ENCODE data around the gene CRTAP. TPM values are rescaled to one million over a fixed set of nuclear protein-coding genes. Genes with fewer than 3 reads are reported as not detected.

The CRTAP gene
- total RNA-seq, 1 experiment from 2014 or later: 134 TPM

- Histone ChIP-seq H3K27ac (no peak overlapping the region), H3K79me2 (ENCODE audit: low read depth) (no peaks in the 10 kb centered on the region), H3F3A (ENCODE audit: insufficient read depth, low read depth) (no peaks in the 10 kb centered on the region), H3K36me3 (ENCODE audit: low read depth) (no peaks in the 10 kb centered on the region), H3K9me2 (ENCODE audit: insufficient read depth) (no peaks in the 10 kb centered on the region), H3K27me3 (ENCODE audit: insufficient read depth, low read depth) (no peaks in the 10 kb centered on the region), H3K4me2 (no peak overlapping the region), H2AFZ (no peak overlapping the region), H3K9me3 (ENCODE audit: insufficient read depth, low read depth) (no peaks in the 10 kb centered on the region), H3K4me3 (no peak overlapping the region), H3K4me1 (replicated peaks; ENCODE audit: insufficient read depth) (no peaks in the 10 kb centered on the region), H4K20me1 (ENCODE audit: insufficient read depth) (no peaks in the 10 kb centered on the region)
- intact Hi-C loops (cut with micrococcal nuclease; ENCODE audit: unreplicated experiment): no loop called here
- no TSS peak for BruUV-seq (replicated peaks)
- DNase-seq: no peak
- ChIA-PET CTCF (no interaction called here), POLR2A (ENCODE audit: unreplicated experiment) (no interaction called here)
- TF ChIP-seq CTCF (conservative IDR thresholded peaks at IDR 0.05) (no peak), EZH2 (IDR thresholded peaks at IDR 0.05; ENCODE audit: low read depth) (no peak)
Observed at GRCh38 chr3:33196538-33196937, 82.7 kb downstream of the CRTAP start.

Other genes with a start within 250 kb of the CRTAP start
- gene CCR4, start 162.4 kb upstream of the CRTAP start, total RNA-seq (2021): not detected in 2 replicates
- 57.0 and 67.0 TPM in 2 replicates for gene GLB1, start 16.9 kb upstream of the CRTAP start, total RNA-seq (2021)
- gene TMPPE, start 16.9 kb upstream of the CRTAP start, total RNA-seq (2021): 5.4 and 6.2 TPM in 2 replicates
- 0.35 and 0.45 TPM in 2 replicates for gene SUSD5, start 104.8 kb downstream of the CRTAP start, total RNA-seq (2021)
- 15.8 and 18.5 TPM in 2 replicates for gene FBXL2, start 163.4 kb downstream of the CRTAP start, total RNA-seq (2021)